Kidney (tissue), 14 donors: ENCODE results near the gene MAGI1. TPM values are rescaled to one million over a fixed set of nuclear protein-coding genes. Genes with fewer than 3 reads are reported as not detected.

ENCODE experiments used
- DNase-seq, 5 donors: peaks; one replicate each; pipeline ENCODE4 v3.0.0-alpha.2; 2013 to 2020
- FAIRE-seq: peaks from 2 replicates; lab custom pipeline; 2012; peaks lifted over from hg19 to GRCh38; lab: Jason Lieb, UNC
- H3K27ac ChIP-seq, 2 donors: one replicate each; pipeline ENCODE4 v1.7.0; 2013; ENCODE audit warnings: low read depth in 2 of 2, low read length in 2 of 2, inconsistent platforms in 1 of 2
- H3K27me3 ChIP-seq: one replicate; pipeline ENCODE4 v1.7.1; 2013; ENCODE audit warnings: low read length, inconsistent platforms; ENCODE audit not compliant: control insufficient read depth, insufficient read depth
- H3K36me3 ChIP-seq, 3 donors: one replicate each; pipeline versions ENCODE4 v1.7.0 to v1.7.1; 2013; ENCODE audit warnings: low read length in 3 of 3, control low read depth in 1 of 3, inconsistent platforms in 1 of 3; ENCODE audit not compliant: insufficient read depth in 3 of 3, control insufficient read depth in 2 of 3
- H3K4me1 ChIP-seq, 3 donors: one replicate each; pipeline versions ENCODE4 v1.7.0 to v1.7.1; 2013; ENCODE audit warnings: low read length in 3 of 3, inconsistent platforms in 1 of 3, low read depth in 1 of 3; ENCODE audit not compliant: control insufficient read depth in 2 of 3, insufficient read depth in 2 of 3
- H3K4me3 ChIP-seq, 3 donors: one replicate each; pipeline versions ENCODE4 v1.7.0 to v1.8.1; 2013; ENCODE audit warnings: low read length in 3 of 3, control low read depth in 1 of 3, inconsistent platforms in 1 of 3
- H3K9ac ChIP-seq, 3 donors: one replicate each; pipeline versions ENCODE4 v1.7.0 to v1.7.1; 2013; ENCODE audit warnings: low read length in 3 of 3, control low read depth in 1 of 3, inconsistent platforms in 1 of 3
- H3K9me3 ChIP-seq, 3 donors: one replicate each; pipeline versions ENCODE4 v1.7.0 to v1.7.1; 2013; ENCODE audit warnings: low read length in 3 of 3, control low read depth in 1 of 3, inconsistent platforms in 1 of 3; ENCODE audit not compliant: control insufficient read depth in 2 of 3, insufficient read depth in 1 of 3
- intact Hi-C: fragments of 100-400 bp; cut with DNase I; formaldehyde crosslinking; loops from one replicate; pipeline ENCODE4 v1.11.1; 2022
- polyA plus RNA-seq: library from polyadenylated mRNA; stranded (reverse); fragments of 350-450 nt; fragmentation: Illumina TruSeq; extraction: RNeasy Lipid Tissue Mini Kit (QIAGEN cat#74804); gene quantifications from one replicate; pipeline ENCODE4 v1.2.3, GENCODE V29; 2014; ENCODE audit warnings: low read depth, low replicate concordance; ENCODE audit not compliant: insufficient read depth
- total RNA-seq: library from RNA; stranded (reverse); fragmentation: NEBNext Ultra II Directional; extraction: Animal tissue kit (Norgen Biotek cat#: 25700); gene quantifications from one replicate; pipeline ENCODE4 v1.2.1, GENCODE V29; 2021
- TF ChIP-seq, protein P1 (sequence below): IDR thresholded peaks from 3 replicates; pipeline ENCODE4 v1.5.1; 2012; ENCODE audit warnings: mild to moderate bottlenecking, moderate library complexity, borderline replicate concordance; ENCODE audit not compliant: insufficient read depth; ENCODE audit errors: extremely low read depth
- donor health status: control.
- donor health status: control.
- donor health status: control.
- donor health status: control.
- donor health status: control.
- donor health status: DM: yes; HTN: yes; CAD: no.
- donor health status: Normal renal cell carcinoma (clear cell type).

Gene MAGI1
- total and polyA plus RNA-seq, 2 donors from 2014 or later, result 8.2 to 42.8 TPM

DNA sequence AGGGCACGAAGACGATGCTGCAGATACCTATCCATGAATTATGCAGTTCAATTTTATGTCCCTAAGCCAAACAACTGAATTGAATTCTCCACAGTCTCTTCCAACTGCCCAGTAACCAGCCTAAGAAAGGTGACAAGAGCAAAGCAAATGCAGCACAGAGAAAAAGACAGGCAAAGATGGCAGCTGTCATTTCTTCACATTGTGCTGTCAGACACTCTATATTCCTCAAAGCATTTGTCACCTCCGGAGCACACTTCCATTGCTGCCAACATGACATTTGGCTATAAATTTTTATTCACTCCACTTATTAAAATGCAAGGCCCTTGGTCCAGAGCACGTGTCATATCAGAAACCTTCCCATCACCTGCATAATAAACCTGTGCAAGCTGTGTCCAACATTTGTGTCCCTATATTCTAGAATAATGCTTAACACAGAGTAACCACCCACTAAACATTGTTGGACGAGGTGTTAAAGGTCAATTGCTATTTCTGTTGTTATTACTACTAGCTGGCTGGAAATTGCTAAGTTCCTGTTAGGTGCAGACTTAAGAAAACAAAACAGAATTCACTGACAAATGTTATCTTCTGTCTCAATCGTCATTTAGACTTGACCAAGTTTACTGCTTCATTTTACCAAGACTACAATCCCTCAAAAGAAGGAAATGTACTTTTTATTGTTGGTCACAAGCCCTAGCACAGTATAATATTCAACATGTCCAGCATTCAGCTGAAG, 89.7 kb downstream of the MAGI1 start:
- Histone ChIP-seq H3K9me3 (no peaks in the 10 kb centered on the region), H3K4me1 (peaks cover 6 to 48% (median 20%) of the 10 kb centered on the region in 3 donors), H3K27me3 (no peaks in the 10 kb centered on the region), H3K36me3 (no peaks in the 10 kb centered on the region), H3K4me3 (peak overlapping the region in 1 of 3 donors; percentile 1), H3K9ac (no peak overlapping the region), H3K27ac (peak overlapping the region; percentile 18 to 38)
- TF ChIP-seq, protein P1, sequence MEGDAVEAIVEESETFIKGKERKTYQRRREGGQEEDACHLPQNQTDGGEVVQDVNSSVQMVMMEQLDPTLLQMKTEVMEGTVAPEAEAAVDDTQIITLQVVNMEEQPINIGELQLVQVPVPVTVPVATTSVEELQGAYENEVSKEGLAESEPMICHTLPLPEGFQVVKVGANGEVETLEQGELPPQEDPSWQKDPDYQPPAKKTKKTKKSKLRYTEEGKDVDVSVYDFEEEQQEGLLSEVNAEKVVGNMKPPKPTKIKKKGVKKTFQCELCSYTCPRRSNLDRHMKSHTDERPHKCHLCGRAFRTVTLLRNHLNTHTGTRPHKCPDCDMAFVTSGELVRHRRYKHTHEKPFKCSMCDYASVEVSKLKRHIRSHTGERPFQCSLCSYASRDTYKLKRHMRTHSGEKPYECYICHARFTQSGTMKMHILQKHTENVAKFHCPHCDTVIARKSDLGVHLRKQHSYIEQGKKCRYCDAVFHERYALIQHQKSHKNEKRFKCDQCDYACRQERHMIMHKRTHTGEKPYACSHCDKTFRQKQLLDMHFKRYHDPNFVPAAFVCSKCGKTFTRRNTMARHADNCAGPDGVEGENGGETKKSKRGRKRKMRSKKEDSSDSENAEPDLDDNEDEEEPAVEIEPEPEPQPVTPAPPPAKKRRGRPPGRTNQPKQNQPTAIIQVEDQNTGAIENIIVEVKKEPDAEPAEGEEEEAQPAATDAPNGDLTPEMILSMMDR, result no peak
- DNase-seq (peak in 1 of 5 donors; percentile 46), FAIRE-seq (peak; percentile 47)
- intact Hi-C loops, result no loop called here

DNA sequence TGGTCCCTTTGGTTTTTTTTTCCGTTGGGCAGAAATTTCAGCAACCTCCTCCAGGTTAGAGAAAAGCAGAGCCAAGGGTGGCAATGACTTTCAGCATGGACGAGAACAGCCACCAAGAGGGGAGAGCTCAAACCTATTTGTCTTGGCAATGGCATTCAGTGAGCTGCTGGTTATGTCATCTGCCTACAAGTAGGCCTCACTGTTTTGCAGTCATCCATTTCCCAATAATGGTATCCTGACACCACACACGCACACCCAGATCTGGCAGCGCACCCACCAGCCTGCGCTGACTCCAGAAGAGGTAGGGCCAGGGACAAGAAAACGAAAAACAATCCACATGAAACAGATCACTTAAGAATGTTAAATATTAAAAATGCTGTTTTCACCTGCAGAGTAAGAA, 92.3 kb downstream of the MAGI1 start:
- FAIRE-seq (no peak), DNase-seq (no peak)

DNA sequence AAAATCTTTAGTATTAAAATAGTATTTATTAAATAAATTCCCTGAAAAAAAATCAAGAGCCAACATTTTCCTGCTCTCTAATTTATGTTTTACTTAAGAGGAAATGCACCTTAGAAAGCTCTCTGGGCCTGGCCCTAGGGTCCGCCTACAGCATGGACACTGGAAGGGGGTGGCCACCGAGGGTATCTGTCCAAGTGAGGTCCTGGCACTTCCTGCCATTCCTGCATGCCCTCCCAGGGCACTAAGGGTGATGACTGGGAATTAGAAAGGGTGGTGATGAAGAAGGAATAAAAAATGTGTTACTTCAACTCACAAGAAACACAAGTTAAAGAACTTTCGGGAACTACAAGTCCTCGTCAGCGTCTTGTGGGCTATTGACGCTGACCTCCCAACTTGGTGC, 92.8 kb downstream of the MAGI1 start:
- Histone ChIP-seq H3K4me1 (peaks cover 2 to 29% (median 7%) of the 10 kb centered on the region in 3 donors), H3K4me3 (no peak overlapping the region), H3K27ac (peak overlapping the region in 1 of 2 donors; percentile 81), H3K9ac (no peak overlapping the region), H3K36me3 (no peaks in the 10 kb centered on the region), H3K27me3 (no peaks in the 10 kb centered on the region), H3K9me3 (no peaks in the 10 kb centered on the region)
- intact Hi-C loops, result no loop called here
- DNase-seq (no peak), FAIRE-seq (no peak)
- TF ChIP-seq, protein P1, result no peak

More for the DNA sequence above, 92.3 kb downstream of the MAGI1 start:
- peak overlapping the region in 1 of 2 donors; percentile 35 for H3K27ac ChIP-seq
- no peak overlapping the region for H3K4me3 ChIP-seq
- intact Hi-C loops, result no loop called here
- H3K27me3 ChIP-seq, result no peaks in the 10 kb centered on the region
- H3K9ac ChIP-seq, result no peak overlapping the region
- TF ChIP-seq, protein P1, result no peak
- H3K36me3 ChIP-seq, result no peaks in the 10 kb centered on the region
- H3K9me3 ChIP-seq, result no peaks in the 10 kb centered on the region
- H3K4me1 ChIP-seq, result peaks cover 2 to 27% (median 7%) of the 10 kb centered on the region in 3 donors
